SK-N-SH (cell line): Measurements from ENCODE around the gene NDP. TPM values are rescaled to one million over a fixed set of nuclear protein-coding genes. Genes with fewer than 3 reads are reported as not detected.

Experiments used
- CTCF ChIA-PET: fragments of 300-600, 350-600 bp; formaldehyde crosslinking; extraction: SDS; loops from one replicate; lab custom pipeline; 2021; lab: Yijun Ruan, JAX
- POLR2A ChIA-PET: fragments of 350-600 bp; sonication (Branson Sonifier 250); formaldehyde crosslinking; extraction: SDS; loops from one replicate; lab custom pipeline; 2020; ENCODE audit warnings: antibody characterized with exemption, inconsistent platforms; lab: Yijun Ruan, JAX
- DNase-seq: peaks from one replicate; pipeline ENCODE4 v3.0.0; 2012
- H2AFZ ChIP-seq: fragments of 200-600 bp; sonication (generic); 2 replicates; pipeline ENCODE4 v1.8.1; 2016; ENCODE audit warnings: antibody characterized with exemption, mild to moderate bottlenecking, low read depth
- H3F3A ChIP-seq: fragments of 200-600 bp; sonication (generic); replicated peaks from 2 replicates; pipeline ENCODE3; 2016; ENCODE audit warnings: antibody characterized with exemption, mild to moderate bottlenecking; ENCODE audit not compliant: insufficient read depth
- H3K27ac ChIP-seq, 2 experiments: fragments of 200-500 bp in 1 of 2; fragments of 200-600 bp in 1 of 2; sonication (Bioruptor generic) in 1 of 2; sonication (generic), shearing (Covaris generic) in 1 of 2; 2 replicates each; pipeline versions ENCODE4 v1.5.1 to v1.6.1; 2014 to 2016; ENCODE audit warnings: low read depth in 2 of 2, inconsistent platforms in 1 of 2, low read length in 1 of 2, mild to moderate bottlenecking in 1 of 2, mixed read lengths in 1 of 2
- H3K27me3 ChIP-seq: fragments of 200-600 bp; sonication (generic), shearing (Covaris generic); 2 replicates; pipeline ENCODE4 v1.6.1; 2016; ENCODE audit warnings: mixed run types; ENCODE audit not compliant: insufficient read depth
- H3K36me3 ChIP-seq, 2 experiments: fragments of 200-500 bp in 1 of 2; fragments of 200-600 bp in 1 of 2; sonication (Bioruptor generic) in 1 of 2; sonication (generic) in 1 of 2; replicated peaks in 1 of 2; 2 replicates each; pipeline versions ENCODE3 to v1.5.1; 2014 to 2016; ENCODE audit warnings: low read length in 1 of 2, mild to moderate bottlenecking in 1 of 2; ENCODE audit not compliant: insufficient read depth in 2 of 2, control insufficient read depth in 1 of 2
- H3K4me1 ChIP-seq, 2 experiments: fragments of 200-500 bp in 1 of 2; fragments of 200-600 bp in 1 of 2; sonication (Bioruptor generic) in 1 of 2; sonication (generic), shearing (Covaris generic) in 1 of 2; 2 replicates each; pipeline versions ENCODE4 v1.5.1 to v1.6.1; 2014 to 2016; ENCODE audit warnings: low read depth in 1 of 2, low read length in 1 of 2, mixed run types in 1 of 2; ENCODE audit not compliant: insufficient read depth in 2 of 2, control insufficient read depth in 1 of 2
- H3K4me2 ChIP-seq: fragments of 200-600 bp; sonication (generic), shearing (Covaris generic); 2 replicates; pipeline ENCODE4 v1.6.1; 2017; ENCODE audit warnings: mixed run types
- H3K4me3 ChIP-seq, 2 experiments: fragments of 200-500 bp in 1 of 2; fragments of 200-600 bp in 1 of 2; sonication (Bioruptor generic) in 1 of 2; sonication (generic), shearing (Covaris generic) in 1 of 2; 2 replicates each; pipeline versions ENCODE4 v1.5.1 to v1.8.1; 2014 to 2016; ENCODE audit warnings: low read depth in 2 of 2, inconsistent platforms in 1 of 2, low read length in 1 of 2, mild to moderate bottlenecking in 1 of 2, mixed read lengths in 1 of 2, moderate library complexity in 1 of 2
- H3K79me2 ChIP-seq: fragments of 200-600 bp; sonication (generic); 2 replicates; pipeline ENCODE4 v1.8.1; 2017; ENCODE audit warnings: mild to moderate bottlenecking; ENCODE audit not compliant: insufficient read depth
- H3K9ac ChIP-seq: fragments of 200-600 bp; sonication (generic); 2 replicates; pipeline ENCODE4 v1.6.1; 2017; ENCODE audit warnings: mixed run types
- H3K9me2 ChIP-seq: fragments of 200-600 bp; sonication (generic); 2 replicates; pipeline ENCODE4 v1.6.1; 2017; ENCODE audit warnings: mixed run types
- H3K9me3 ChIP-seq: fragments of 200-600 bp; sonication (generic); 2 replicates; pipeline ENCODE4 v1.6.1; 2017; ENCODE audit warnings: mixed run types, mild to moderate bottlenecking, moderate library complexity
- H4K20me1 ChIP-seq: fragments of 200-600 bp; sonication (generic); 2 replicates; pipeline ENCODE4 v1.6.1; 2017; ENCODE audit warnings: mild to moderate bottlenecking, mixed run types; ENCODE audit not compliant: insufficient read depth
- FOXM1 ChIP-seq: IDR thresholded peaks from 2 replicates; pipeline ENCODE4 v1.4.0; 2012; ENCODE audit warnings: low read depth, mild to moderate bottlenecking
- GABPA ChIP-seq: IDR thresholded peaks from 2 replicates; pipeline ENCODE4 v1.4.0; 2012; ENCODE audit warnings: low read depth, mild to moderate bottlenecking
- IRF3 ChIP-seq: fragments of 150-350 bp; IDR thresholded peaks from 2 replicates; pipeline ENCODE4 v1.6.1; 2016; ENCODE audit warnings: mild to moderate bottlenecking, low read depth, low read length
- NRF1 ChIP-seq: IDR thresholded peaks from 2 replicates; pipeline ENCODE4 v1.6.1; 2012; ENCODE audit warnings: low read depth, mild to moderate bottlenecking, low read length
- PBX3 ChIP-seq: IDR thresholded peaks from 2 replicates; pipeline ENCODE4; 2012
- POLR2AphosphoS5 ChIP-seq: IDR thresholded peaks from 2 replicates; pipeline ENCODE4 v1.6.1; 2012; ENCODE audit warnings: low read depth, low read length
- RAD21 ChIP-seq: IDR thresholded peaks from 2 replicates; pipeline ENCODE4 v1.6.1; 2012; ENCODE audit warnings: mild to moderate bottlenecking, low read length
- REST ChIP-seq: IDR thresholded peaks from 2 replicates; pipeline ENCODE4 v1.6.1; 2012; ENCODE audit warnings: mild to moderate bottlenecking, low read depth, low read length, moderate library complexity
- TEAD4 ChIP-seq: IDR thresholded peaks from 2 replicates; pipeline ENCODE4 v1.4.0; 2012; ENCODE audit warnings: mild to moderate bottlenecking, borderline replicate concordance; ENCODE audit not compliant: insufficient read depth
- YY1 ChIP-seq: IDR thresholded peaks from 2 replicates; pipeline ENCODE4 v1.4.0; 2012; ENCODE audit warnings: low read depth, mild to moderate bottlenecking
- WGBS: methylation state at CpG from one replicate; pipeline ENCODE4 v1.1.6; 2017; ENCODE audit warnings: low lambda C conversion rate; 5-methylcytosine and 5-hydroxymethylcytosine counted together
- polyA plus RNA-seq, 3 experiments: library from polyadenylated mRNA; depleted of rRNA; stranded (reverse); fragments of >200 nt; gene quantifications; 2 replicates each; pipeline ENCODE4 v1.2.3, GENCODE V29; 2012

The NDP gene
- polyA plus RNA-seq, 1 of the 3 experiments (the other 2 are of a cell fraction): 0.16 TPM

- WGBS: 30% methylated on average over 4 of the region's 5 CpGs
- Histone ChIP-seq H3K4me2 (no peak overlapping the region), H3K79me2 (no peaks in the 10 kb centered on the region), H3K4me1 (no peaks in the 10 kb centered on the region), H3K4me3 (no peak overlapping the region), H3F3A (peaks cover 1% of the 10 kb centered on the region), H3K9ac (no peak overlapping the region), H3K36me3 (no peaks in the 10 kb centered on the region), H3K27me3 (peaks cover 5% of the 10 kb centered on the region; the same call in 1 of the 2 replicates), H3K9me2 (no peaks in the 10 kb centered on the region), H4K20me1 (no peaks in the 10 kb centered on the region)
- POLR2A ChIA-PET: no interaction called here
- DNase-seq: no peak
- TF ChIP-seq TEAD4 (no peak), FOXM1 (no peak), GABPA (no peak), YY1 (no peak), RAD21 (no peak), NRF1 (no peak), REST (no peak), IRF3 (no peak), PBX3 (no peak), POLR2AphosphoS5 (no peak)
- TF ChIP-seq, all 33 proteins: peak for 0
- Histone ChIP-seq H3K27ac (no peak overlapping the region), H3K9me3 (no peaks in the 10 kb centered on the region), H2AFZ (no peak overlapping the region)
- CTCF ChIA-PET: interaction anchor here (1.8 kb wide), 1 partner anchor 17 kb away, joined by 4 read pairs; no protein-coding TSS in a partner anchor
Observed at GRCh38 chrX:43975796-43976195, 2.6 kb upstream of the NDP start.
